ENCODE measurements around the gene RBMXL2.

RBMXL2 gene

GRCh38 chr11:7098235-7098832 is 9.5 kb downstream of the RBMXL2 start:
- Mint-ChIP-seq H3K4me3 (no peak overlapping the region), H3K36me3 (ENCODE audit: insufficient read depth) (no peaks in the 10 kb centered on the region), H3K4me1 (ENCODE audit: low read depth in 2 of 2) (no peaks in the 10 kb centered on the region), H3K9me3 (no peaks in the 10 kb centered on the region), H3K27ac (no peak overlapping the region), H3K27me3 (peaks cover 37 to 39% of the 10 kb centered on the region in 2 donors)
- ATAC-seq (replicated peaks) (peak; percentile 58), DNase-seq (peak in 2 of 3 experiments; percentile 5)

GRCh38 chr11:7115780-7116179 is 27.0 kb downstream of the RBMXL2 start:
- ATAC-seq (replicated peaks) (no peak), DNase-seq (no peak)
- Mint-ChIP-seq H3K4me3 (no peak overlapping the region), H3K9me3 (no peaks in the 10 kb centered on the region), H3K36me3 (ENCODE audit: insufficient read depth) (no peaks in the 10 kb centered on the region), H3K27ac (no peak overlapping the region), H3K27me3 (peaks cover 16 to 21% of the 10 kb centered on the region in 2 donors), H3K4me1 (ENCODE audit: low read depth in 2 of 2) (no peaks in the 10 kb centered on the region)

DNA sequence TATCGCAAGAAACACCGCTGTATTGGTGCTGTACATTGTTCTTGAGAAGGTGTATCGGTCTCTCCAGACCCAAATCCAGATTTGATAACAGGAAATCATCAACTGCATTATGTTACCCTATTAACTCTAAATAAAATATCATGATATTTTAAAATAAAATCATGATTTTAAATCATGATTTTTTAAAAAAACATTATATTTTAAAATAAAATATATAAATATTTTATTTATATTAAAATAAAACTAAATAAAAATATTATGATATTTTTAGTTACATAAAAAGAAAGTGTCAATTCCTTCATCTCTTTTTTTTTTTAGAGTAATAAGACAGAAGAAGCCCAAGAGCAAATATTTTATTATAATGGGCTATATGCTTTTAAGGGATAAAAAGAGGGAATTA is 27.6 kb downstream of the RBMXL2 start:
- Mint-ChIP-seq H3K27me3 (peaks cover 15 to 19% of the 10 kb centered on the region in 2 donors), H3K4me3 (no peak overlapping the region), H3K4me1 (ENCODE audit: low read depth in 2 of 2) (no peaks in the 10 kb centered on the region), H3K36me3 (ENCODE audit: insufficient read depth) (no peaks in the 10 kb centered on the region), H3K9me3 (no peaks in the 10 kb centered on the region), H3K27ac (no peak overlapping the region)
- no peak for ATAC-seq (replicated peaks)
- DNase-seq = no peak

DNA sequence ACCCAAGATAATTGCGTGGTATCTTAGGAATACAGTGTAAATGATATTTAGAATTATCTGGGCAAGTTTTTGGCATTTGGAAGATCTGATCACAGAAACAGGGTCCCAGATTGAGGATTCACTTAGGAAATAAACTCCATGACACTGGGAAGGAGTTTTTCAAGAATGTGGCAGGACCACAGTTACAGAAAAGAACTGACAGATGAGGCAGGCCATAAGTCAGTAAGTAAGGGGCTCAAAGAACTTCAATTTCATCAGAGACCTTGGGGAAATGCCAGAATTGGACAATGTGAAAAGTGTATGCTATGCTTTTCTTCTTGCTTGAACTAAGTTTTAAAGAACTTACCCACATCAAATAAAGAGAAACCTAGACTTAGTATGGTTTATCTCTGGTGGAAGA is 49.3 kb downstream of the RBMXL2 start:
- ATAC-seq (replicated peaks) (no peak), DNase-seq (no peak)

More for the DNA sequence above, 49.3 kb downstream of the RBMXL2 start:
- H3K27me3 Mint-ChIP-seq = peaks cover 11 to 19% of the 10 kb centered on the region in 2 donors
- no peak overlapping the region for H3K4me3 Mint-ChIP-seq
- H3K4me1 Mint-ChIP-seq (ENCODE audit: low read depth in 2 of 2) = no peaks in the 10 kb centered on the region
- H3K27ac Mint-ChIP-seq = no peak overlapping the region
- H3K36me3 Mint-ChIP-seq (ENCODE audit: insufficient read depth) = no peaks in the 10 kb centered on the region
- H3K9me3 Mint-ChIP-seq = no peaks in the 10 kb centered on the region

All from effector memory CD8-positive, alpha-beta T cell (primary cell).